ENCODE measurements around the gene PTGR3. TPM values are rescaled to one million over a fixed set of nuclear protein-coding genes. Genes with fewer than 3 reads are reported as not detected.

PTGR3 gene
- total RNA-seq, 1 experiment from 2014 or later = 24.0 TPM

- DNase-seq (ENCODE audit: low read depth) = no peak
Measured at GRCh38 chr18:75238100-75238499, 29.2 kb upstream of the PTGR3 start.

- no peak for DNase-seq (ENCODE audit: low read depth)
Measured at GRCh38 chr18:75235896-75236295, 27.0 kb upstream of the PTGR3 start.

GRCh38 chr18:75234901-75235300, 26.0 kb upstream of the PTGR3 start:
- DNase-seq (ENCODE audit: low read depth) = no peak

GRCh38 chr18:75231053-75231406, 22.1 kb upstream of the PTGR3 start:
- no peak for DNase-seq (ENCODE audit: low read depth)

- DNase-seq (ENCODE audit: low read depth) = no peak
Measured at GRCh38 chr18:75230163-75231052, 21.5 kb upstream of the PTGR3 start.

- DNase-seq (ENCODE audit: low read depth) = no peak
Measured at GRCh38 chr18:75229437-75229836, 20.5 kb upstream of the PTGR3 start.

GRCh38 chr18:75228967-75229366, 20.0 kb upstream of the PTGR3 start:
- DNase-seq (ENCODE audit: low read depth) = no peak

GRCh38 chr18:75227535-75228296, 18.8 kb upstream of the PTGR3 start:
- DNase-seq (ENCODE audit: low read depth) = no peak

GRCh38 chr18:75226956-75227316, 18.0 kb upstream of the PTGR3 start:
- no peak for DNase-seq (ENCODE audit: low read depth)

GRCh38 chr18:75226286-75226955, 17.5 kb upstream of the PTGR3 start:
- DNase-seq (ENCODE audit: low read depth) = no peak

GRCh38 chr18:75223687-75224347, 14.9 kb upstream of the PTGR3 start:
- DNase-seq (ENCODE audit: low read depth) = no peak

- no peak for DNase-seq (ENCODE audit: low read depth)
Measured at GRCh38 chr18:75222407-75222806, 13.5 kb upstream of the PTGR3 start.

GRCh38 chr18:75221897-75222296, 13.0 kb upstream of the PTGR3 start:
- DNase-seq (ENCODE audit: low read depth) = no peak

- no peak for DNase-seq (ENCODE audit: low read depth)
Measured at GRCh38 chr18:75221397-75221796, 12.5 kb upstream of the PTGR3 start.

- no peak for DNase-seq (ENCODE audit: low read depth)
Measured at GRCh38 chr18:75220551-75221355, 11.8 kb upstream of the PTGR3 start.

GRCh38 chr18:75219745-75220375, 10.9 kb upstream of the PTGR3 start:
- no peak for DNase-seq (ENCODE audit: low read depth)

- no peak for DNase-seq (ENCODE audit: low read depth)
Measured at GRCh38 chr18:75218065-75218923, 9.4 kb upstream of the PTGR3 start.

GRCh38 chr18:75216911-75217689, 8.2 kb upstream of the PTGR3 start:
- no peak for DNase-seq (ENCODE audit: low read depth)

All from HT1080 (cell line).